C4-2B (cell line): ENCODE measurements around the gene SYT1.

Experiments
- CTCF ChIP-seq: fragments of 450-650 bp; conservative IDR thresholded peaks from 2 replicates; pipeline ENCODE4 v1.5.1; 2017; ENCODE audit warnings: mild to moderate bottlenecking
- ZFX ChIP-seq: fragments of 450-650 bp; IDR thresholded peaks from 2 replicates; pipeline ENCODE4 v1.6.1; 2017

GRCh38 chr12:79375050-79375449, 510.5 kb downstream of the SYT1 start:
- TF ChIP-seq CTCF = no peak
- TF ChIP-seq ZFX = no peak
